Measurements from ENCODE around the gene PLPPR1.

DNA sequence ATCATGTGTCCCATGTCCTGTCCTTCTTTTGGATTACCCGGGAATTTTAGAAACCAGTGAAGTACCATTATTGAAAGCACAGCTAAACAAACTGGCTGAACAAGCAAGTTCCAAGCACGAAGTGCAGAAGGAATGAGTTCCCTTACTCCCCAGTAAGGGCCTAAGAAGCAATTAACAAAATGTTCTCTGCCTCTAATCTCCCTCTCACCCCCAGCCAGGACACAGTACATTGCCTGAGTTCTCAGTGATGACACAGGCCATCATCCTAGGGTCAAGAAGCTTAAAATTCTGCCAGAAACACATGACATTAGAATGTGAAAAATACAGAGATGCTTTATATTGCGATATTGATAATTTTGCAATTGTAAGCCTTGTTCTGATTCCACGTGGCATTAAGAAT, 118.0 kb downstream of the PLPPR1 start:
- TF ChIP-seq CTCF (IDR thresholded peaks at IDR 0.05; ENCODE audit: insufficient read depth, low read length, poor library complexity, severe bottlenecking) = no peak
- no peak for TF ChIP-seq EZH2phosphoT487 (conservative IDR thresholded peaks at IDR 0.05; ENCODE audit: low read length)

Measured in SU-DHL-6 (cell line).